ENCODE data around the gene ACSL6. TPM values are rescaled to one million over a fixed set of nuclear protein-coding genes. Genes with fewer than 3 reads are reported as not detected.

ACSL6 gene
- total and polyA plus RNA-seq, 2 experiments from 2014 or later, result 1.7 to 2.4 TPM

GRCh38 chr5:131994090-131994489 lies 17.4 kb downstream of the ACSL6 start:
- Histone ChIP-seq H3K27me3 (no peaks in the 10 kb centered on the region), H3K27ac (no peak overlapping the region), H3K36me3 (replicated peaks; ENCODE audit: insufficient read depth, low read depth) (no peaks in the 10 kb centered on the region), H3K4me3 (no peak overlapping the region), H3K79me2 (no peaks in the 10 kb centered on the region), H3K4me2 (no peak overlapping the region), H2AFZ (no peak overlapping the region), H3K9me3 (ENCODE audit: low read depth) (no peaks in the 10 kb centered on the region), H4K20me1 (ENCODE audit: insufficient read depth, poor library complexity, severe bottlenecking) (no peaks in the 10 kb centered on the region), H3K4me1 (ENCODE audit: insufficient read depth) (peaks cover 21% of the 10 kb centered on the region), H3K9me2 (replicated peaks; ENCODE audit: insufficient read depth) (no peaks in the 10 kb centered on the region)
- TF ChIP-seq CTCF (IDR thresholded peaks at IDR 0.05; ENCODE audit: poor library complexity) (no peak), EZH2phosphoT487 (IDR thresholded peaks at IDR 0.05; ENCODE audit: low read depth, severe bottlenecking, unreplicated experiment) (no peak), EZH2 (IDR thresholded peaks at IDR 0.05; ENCODE audit: borderline replicate concordance) (no peak)
- no peak for DNase-seq (ENCODE audit: low spot score)
- WGBS (ENCODE audit: low lambda C conversion rate, missing lambda C conversion rate), result 85% methylated on average over 7 of the region's 7 CpGs

GRCh38 chr5:131993676-131994075 lies 17.8 kb downstream of the ACSL6 start:
- no peaks in the 10 kb centered on the region for H3K9me2 ChIP-seq (replicated peaks; ENCODE audit: insufficient read depth)
- no peak for DNase-seq (ENCODE audit: low spot score)
- H3K36me3 ChIP-seq (replicated peaks; ENCODE audit: insufficient read depth, low read depth), result no peaks in the 10 kb centered on the region
- no peaks in the 10 kb centered on the region for H3K9me3 ChIP-seq (ENCODE audit: low read depth)
- H3K27ac ChIP-seq, result no peak overlapping the region
- peaks cover 18% of the 10 kb centered on the region for H3K4me1 ChIP-seq (ENCODE audit: insufficient read depth)
- no peaks in the 10 kb centered on the region for H3K27me3 ChIP-seq
- WGBS (ENCODE audit: low lambda C conversion rate, missing lambda C conversion rate), result 94% methylated on average over 4 of the region's 4 CpGs
- TF ChIP-seq CTCF (IDR thresholded peaks at IDR 0.05; ENCODE audit: poor library complexity) (no peak), EZH2 (IDR thresholded peaks at IDR 0.05; ENCODE audit: borderline replicate concordance) (no peak), EZH2phosphoT487 (IDR thresholded peaks at IDR 0.05; ENCODE audit: low read depth, severe bottlenecking, unreplicated experiment) (no peak)
- no peak overlapping the region for H2AFZ ChIP-seq
- H3K4me2 ChIP-seq, result no peak overlapping the region
- H3K4me3 ChIP-seq, result no peak overlapping the region
- no peaks in the 10 kb centered on the region for H4K20me1 ChIP-seq (ENCODE audit: insufficient read depth, poor library complexity, severe bottlenecking)
- H3K79me2 ChIP-seq, result no peaks in the 10 kb centered on the region

GRCh38 chr5:131992370-131992769 lies 19.1 kb downstream of the ACSL6 start:
- Histone ChIP-seq H3K4me1 (ENCODE audit: insufficient read depth) (peaks cover 9% of the 10 kb centered on the region), H2AFZ (no peak overlapping the region), H3K36me3 (replicated peaks; ENCODE audit: insufficient read depth, low read depth) (no peaks in the 10 kb centered on the region), H3K79me2 (no peaks in the 10 kb centered on the region), H4K20me1 (ENCODE audit: insufficient read depth, poor library complexity, severe bottlenecking) (no peaks in the 10 kb centered on the region), H3K27ac (no peak overlapping the region), H3K9me3 (ENCODE audit: low read depth) (no peaks in the 10 kb centered on the region), H3K9me2 (replicated peaks; ENCODE audit: insufficient read depth) (no peaks in the 10 kb centered on the region), H3K27me3 (no peaks in the 10 kb centered on the region), H3K4me3 (no peak overlapping the region), H3K4me2 (no peak overlapping the region)
- no peak for DNase-seq (ENCODE audit: low spot score)
- 66% methylated on average over 5 of the region's 5 CpGs for WGBS (ENCODE audit: low lambda C conversion rate, missing lambda C conversion rate)
- no peak for TF ChIP-seq EZH2phosphoT487 (IDR thresholded peaks at IDR 0.05; ENCODE audit: low read depth, severe bottlenecking, unreplicated experiment)
- TF ChIP-seq CTCF (IDR thresholded peaks at IDR 0.05; ENCODE audit: poor library complexity), result no peak
- no peak for TF ChIP-seq EZH2 (IDR thresholded peaks at IDR 0.05; ENCODE audit: borderline replicate concordance)

Measured in hepatocyte (in vitro differentiated cells).